ENCODE measurements around the gene ADAM8.

ADAM8 gene

DNA sequence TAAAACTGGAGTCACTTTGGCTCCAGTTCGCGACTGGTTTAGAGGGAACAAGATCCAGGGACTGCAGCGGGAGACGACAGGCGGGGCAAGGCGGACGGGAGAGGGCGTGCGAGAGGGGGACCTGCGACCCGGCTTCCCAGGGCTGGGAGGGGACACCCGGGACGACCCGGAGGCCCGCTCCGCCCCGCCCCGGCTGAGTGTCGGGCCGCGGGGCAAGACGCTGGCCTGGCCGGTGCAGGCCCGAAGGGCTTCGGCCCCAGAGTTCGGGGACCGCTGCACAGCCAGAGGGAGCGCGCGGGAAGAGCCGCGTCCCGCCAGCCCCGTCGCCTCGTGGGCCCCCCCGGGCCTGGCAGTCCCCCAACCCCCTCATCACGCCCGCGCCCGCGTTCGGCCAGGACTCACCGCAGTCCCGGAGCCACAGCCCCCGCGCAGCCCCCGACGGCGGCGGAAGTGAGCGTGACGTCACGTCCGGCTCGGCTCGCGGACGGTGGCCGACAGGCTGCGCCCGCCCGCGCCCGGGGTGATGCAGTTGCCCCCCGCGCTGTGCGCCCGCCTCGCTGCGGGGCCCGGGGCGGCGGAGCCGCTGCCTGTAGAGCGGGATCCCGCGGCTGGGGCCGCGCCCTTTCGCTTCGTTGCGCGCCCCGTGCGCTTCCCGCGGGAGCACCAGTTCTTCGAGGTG, 31.9 kb upstream of the ADAM8 start, which contains the start of the genes TUBGCP2 and ZNF511:
Gene TUBGCP2 (minus strand): TSS at position 452 of the 679 bp plus-strand sequence. CDS start 5,931 bp downstream, outside the sequence.
Gene ZNF511 (plus strand): TSS at position 494 of the 679 bp plus-strand sequence. CDS start 30 bp downstream, at position 524.
- DNase-seq: peak; percentile 97

DNA sequence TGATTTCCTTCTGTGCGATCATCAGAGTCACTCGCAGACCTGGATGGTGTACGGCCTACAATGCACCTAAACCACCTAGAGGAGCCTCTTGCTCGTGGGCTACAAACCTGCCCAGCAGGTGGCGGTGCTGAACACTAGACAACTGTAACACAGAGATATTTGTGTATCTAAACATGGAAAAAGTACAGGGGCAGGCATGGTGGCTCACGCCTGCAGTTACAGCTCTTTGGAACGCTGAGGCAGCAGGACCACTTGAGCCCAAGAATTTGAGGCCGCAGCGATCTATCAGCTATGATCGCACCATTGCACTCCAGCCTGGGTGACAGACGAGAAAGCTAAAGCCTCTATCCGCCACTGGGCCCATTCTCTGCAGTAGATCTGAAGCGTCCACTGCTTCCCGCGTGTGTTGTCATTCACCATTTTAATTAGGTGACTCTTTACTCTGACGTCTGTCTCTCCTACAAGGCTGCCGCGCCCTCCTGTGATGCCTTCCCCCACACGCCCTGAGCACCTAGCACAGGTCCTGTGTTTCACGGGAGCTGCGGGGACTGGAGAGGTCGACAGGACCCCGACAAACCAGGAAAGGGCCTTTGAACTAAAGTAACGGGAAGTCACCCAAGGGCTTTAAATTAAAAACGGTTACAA, 31.2 kb upstream of the ADAM8 start:
- DNase-seq: peak; percentile 85

DNA sequence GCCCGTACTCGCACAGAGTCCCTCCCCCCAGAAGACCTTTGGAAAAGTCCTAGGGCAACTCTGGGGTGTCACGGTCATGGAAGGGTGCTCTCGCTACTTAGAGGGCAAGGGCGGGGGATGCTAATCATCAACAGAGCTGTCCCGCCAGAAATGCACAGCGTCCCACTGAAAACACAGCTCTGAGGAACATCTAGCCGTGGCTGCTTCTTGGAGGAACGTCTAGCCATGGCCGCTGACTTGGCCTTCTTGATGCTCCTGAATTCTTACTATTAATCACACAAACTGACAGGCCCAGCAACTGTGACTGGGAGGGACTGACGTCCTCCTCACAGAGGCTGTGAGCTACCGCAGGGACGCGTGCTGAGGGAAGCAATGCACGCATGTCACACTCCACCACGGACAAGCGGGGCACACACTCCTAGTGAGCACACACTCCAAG, 30.3 kb upstream of the ADAM8 start:
- no peak for DNase-seq

DNA sequence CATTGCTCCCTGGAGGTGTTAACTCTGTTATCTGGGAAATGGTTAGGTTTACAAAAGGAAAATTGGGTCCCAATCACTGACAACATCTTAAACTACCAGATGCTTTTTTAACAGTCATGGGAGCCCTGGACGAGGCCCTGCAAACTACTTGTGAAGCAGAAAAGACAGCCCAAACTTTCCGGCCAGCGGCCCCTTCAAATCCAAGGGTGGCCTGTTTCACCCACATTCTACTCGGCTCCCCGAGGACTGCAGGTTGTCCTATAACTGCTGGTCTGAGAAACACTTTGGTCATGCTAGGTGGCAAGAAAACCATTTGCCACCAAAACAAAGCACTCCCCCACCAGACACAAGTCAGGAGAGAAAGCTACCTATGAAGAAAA, 29.4 kb upstream of the ADAM8 start:
- no peak for DNase-seq

DNA sequence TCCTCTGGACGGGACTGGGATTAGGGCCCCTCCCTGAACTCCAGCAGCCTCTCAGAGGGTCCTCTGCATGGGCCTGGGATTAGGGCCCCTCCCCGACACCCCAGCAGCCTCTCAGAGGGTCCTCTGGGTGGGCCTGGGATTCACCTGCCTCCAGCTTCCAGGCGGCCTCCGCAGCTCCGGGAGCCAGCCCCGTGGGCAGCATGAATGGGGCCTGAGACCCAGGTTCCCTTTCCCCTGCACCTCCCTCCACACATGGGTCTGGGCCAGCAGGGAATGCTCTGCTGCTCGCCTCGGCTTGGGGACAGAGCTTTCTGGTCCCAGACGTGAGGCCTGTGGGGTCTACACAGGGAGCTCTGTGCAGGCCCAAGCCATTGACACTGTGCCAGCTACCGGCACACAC, 26.5 kb upstream of the ADAM8 start:
- DNase-seq: no peak

DNA sequence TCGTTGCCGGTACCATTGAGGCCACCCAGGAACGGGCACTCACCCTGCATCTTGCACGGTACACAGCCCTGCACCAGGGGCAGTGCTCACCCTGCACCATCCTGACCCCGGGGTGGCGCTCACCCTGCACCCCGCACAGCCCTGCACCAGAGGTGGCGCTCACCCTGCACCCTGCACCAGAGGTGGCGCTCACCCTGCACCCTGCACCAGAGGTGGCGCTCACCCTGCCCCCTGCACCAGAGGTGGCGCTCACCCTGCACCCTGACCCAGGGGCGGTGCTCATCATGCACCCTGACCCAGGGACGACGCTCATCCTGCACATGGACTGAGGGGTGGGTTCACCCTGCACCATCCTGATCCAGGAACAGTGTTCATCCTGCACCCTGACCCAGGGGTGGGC, 25.6 kb upstream of the ADAM8 start:
- DNase-seq: no peak

DNA sequence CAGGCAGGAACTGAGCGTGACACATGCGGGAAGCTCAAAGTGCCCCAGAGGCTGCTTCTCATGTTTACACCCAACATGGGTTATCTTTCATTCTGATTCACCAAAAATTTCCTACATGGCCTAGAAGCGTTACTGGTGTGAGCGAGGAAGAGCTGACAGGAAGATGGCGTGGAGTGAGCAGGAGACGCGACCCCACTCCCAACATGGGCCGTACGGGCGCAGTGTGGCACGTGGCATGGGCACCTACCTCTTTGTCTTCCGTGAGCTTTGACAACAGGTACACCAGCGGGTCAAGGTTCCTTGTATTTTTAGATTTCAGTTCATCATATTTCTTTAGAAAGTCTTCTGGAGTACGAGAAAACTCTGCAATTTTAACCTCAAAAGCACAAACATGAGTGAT, 23.1 kb upstream of the ADAM8 start:
- no peak for DNase-seq

DNA sequence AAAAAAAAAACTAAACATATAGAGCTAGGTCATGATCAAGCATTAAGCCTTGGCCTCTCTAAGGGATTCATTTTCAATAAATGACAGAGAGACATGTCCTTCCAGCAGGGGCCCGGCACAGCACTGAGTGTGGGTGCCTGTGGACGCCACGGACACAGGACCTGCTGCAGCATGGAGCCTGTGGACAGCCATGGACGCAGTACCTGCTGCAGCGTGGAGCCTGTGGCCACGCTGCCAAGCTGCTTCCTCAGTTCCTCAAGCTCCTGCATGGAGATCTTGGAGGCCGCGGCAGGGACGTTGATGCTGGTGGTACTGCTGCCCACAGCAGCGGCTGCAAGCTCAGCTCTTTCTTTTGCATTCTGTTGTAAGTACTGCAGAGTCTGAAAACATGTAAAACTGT, 22.6 kb upstream of the ADAM8 start:
- no peak for DNase-seq

DNA sequence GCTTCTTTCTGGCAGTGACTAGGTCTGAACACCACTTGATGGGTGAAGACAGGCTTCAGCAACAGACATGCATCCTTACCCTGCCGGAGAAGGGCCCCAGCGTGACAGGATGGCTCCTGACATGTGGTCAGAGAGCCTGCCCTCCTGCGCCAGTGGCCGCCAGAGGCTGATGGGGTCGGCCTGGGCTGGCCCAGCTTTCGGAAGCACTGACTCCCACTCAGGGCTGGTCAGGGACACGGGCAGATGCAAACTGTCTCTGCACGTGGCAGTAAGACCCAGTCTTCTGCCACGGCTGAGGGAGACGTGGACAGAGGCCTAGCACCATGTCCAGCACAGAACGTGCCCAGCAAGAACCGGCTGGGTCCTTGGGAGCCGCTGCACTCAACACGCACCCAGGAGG, 21.8 kb upstream of the ADAM8 start:
- no peak for DNase-seq

DNA sequence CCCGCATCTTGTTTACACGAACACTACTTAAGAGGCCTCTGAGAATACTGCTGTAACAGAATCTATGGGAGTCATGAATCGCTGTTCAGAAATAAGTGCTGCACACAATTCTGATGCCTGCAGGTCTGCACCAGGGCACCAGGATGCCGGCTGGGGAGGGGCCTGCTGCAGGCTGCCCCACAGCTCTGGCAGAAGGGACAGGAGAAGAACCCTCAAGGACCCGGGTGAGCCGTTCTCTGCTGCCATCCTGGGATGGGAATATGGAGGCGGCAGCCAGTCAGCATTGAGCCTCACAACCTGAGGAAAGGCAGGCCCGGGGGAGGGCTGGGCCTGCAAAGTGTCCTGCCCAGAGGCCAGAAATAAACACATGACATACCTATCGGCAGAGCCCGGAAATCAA, 20.8 kb upstream of the ADAM8 start:
- no peak for DNase-seq

DNA sequence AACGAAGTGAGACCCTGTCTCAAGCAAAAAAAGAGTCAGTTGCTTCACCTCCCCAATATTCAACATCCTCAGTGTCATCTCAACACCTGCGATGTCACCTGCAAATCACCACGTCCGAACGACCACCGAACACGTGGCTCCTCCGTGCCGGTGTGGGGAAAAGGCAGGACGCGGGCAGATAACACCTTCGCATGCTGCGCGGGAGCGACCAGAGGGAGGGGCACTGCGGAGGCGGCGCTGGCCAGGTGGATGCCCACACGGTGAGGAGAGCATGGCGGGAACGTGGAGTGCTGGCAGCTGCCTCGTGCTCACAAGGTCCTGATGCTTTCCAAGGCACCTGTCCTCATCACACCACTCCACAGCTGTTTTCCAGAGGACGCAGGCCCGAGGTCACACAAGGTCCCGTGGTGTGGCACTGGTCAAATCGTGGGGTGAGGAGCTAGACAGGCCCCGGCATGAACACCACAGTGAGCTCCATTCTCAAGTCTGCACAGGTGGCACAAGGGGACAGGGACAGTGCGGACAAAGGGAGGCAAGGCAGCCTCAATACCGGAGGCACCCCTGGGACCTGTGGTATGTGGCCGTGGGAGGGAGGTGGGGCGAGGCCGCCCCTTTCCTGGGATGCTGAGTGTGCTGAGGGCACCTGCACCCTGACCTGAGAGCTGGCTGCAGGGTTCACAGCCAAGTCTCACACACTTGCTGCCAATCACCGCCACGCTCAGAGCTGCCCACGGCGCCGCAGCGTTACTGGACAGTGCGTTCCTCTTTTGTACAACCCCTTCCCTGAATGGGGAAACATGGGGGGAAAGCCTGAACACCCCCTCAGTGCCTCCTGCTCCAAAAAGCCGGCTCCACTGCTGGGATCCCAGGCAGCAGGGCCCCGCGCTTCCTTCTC, 19.0 kb upstream of the ADAM8 start:
- no peak for DNase-seq

DNA sequence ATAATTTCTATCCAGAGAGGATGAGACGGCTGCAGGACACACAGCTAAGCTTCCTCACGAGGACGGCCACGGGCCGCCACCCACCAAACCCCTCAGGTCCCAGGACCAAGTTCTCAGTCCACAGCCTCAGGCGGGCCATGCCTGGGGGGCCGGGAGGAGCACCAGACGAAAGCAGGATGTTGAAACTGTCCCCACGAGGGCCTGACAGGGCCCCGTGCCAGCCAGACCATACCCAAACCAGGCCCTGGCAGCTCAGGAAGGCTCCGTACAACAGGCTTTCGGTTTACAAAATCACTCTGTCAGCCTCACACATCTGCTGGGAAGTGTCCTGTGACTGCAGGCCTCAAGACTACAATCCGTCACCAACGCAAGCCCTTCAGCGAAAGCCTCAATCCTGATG, 17.5 kb upstream of the ADAM8 start:
- no peak for DNase-seq

DNA sequence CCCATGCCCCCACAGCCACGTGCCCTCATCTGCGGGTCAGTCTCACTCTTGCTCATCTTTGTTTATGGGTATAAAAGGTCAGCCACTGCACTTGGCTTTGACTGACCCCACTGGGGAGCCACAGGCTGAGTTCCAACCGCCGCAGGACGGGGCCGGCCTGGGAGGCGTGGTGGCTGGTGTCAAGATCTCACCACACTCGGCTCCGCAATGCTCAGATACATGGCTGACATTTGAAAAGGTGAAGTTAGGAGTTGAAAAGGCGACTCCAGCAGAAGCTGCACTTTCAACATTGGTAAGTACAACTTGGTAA, 17.1 kb upstream of the ADAM8 start:
- DNase-seq: no peak

DNA sequence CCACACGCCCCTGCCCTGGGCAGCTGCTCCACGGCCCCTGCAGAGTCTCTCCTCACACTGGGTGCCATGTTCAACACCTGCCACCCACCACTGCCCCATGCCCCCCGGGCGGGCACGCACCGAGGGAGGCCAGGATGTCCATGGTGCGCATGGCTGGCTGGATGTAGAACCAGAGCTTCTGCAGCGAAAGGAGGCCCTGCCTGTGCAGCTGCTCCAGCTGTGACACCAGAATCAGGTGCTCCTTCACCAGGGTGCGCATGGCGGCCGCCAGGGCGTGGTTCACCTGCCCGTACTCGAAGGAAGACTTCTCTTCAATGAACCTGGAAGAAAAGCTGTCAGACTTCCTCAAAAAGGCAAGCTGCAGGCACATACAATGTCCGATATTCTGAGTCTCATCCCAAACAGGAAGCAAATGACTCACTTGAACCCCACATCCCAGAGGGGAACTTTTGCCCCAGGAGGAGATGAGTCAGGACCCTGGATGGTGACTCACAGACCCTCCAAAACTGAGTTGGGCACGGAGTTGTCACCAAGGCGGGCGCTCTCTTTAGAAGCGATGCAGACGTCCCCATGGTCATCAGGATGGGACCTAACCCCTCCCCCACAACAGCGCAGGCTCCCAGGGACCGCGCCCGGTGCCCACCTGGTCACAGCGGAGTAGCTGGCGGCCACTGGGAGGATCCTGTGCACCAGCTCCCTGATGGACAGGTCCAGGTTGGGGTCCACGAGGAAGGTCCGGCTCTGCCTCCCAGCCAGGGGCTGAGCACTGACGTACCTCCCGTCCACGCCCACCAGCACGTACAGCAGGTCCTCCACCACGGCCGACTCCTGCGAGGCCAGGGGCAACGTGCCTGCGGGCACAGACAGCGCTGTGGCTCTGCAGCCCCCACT, 16.5 kb upstream of the ADAM8 start:
- no peak for DNase-seq

DNA sequence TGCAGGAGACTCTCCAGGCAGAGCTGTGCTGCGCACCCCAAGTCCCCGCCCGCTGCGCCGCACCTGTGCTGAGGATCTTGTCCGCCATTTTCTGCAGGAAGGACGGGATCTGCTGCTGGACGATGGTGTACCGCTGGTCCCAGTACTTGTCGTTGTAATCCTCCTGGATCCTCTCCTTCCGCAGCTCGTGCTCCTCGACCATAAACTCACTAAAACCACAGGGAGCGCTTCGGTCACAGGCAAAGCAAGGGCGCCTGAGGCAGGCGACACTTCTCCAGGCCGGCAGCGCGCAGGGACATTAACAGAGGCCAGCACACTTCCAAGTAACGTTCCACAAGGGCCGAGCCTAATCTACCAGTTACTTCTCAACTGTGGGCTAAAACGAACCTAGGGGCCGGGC, 13.1 kb upstream of the ADAM8 start:
- no peak for DNase-seq

DNA sequence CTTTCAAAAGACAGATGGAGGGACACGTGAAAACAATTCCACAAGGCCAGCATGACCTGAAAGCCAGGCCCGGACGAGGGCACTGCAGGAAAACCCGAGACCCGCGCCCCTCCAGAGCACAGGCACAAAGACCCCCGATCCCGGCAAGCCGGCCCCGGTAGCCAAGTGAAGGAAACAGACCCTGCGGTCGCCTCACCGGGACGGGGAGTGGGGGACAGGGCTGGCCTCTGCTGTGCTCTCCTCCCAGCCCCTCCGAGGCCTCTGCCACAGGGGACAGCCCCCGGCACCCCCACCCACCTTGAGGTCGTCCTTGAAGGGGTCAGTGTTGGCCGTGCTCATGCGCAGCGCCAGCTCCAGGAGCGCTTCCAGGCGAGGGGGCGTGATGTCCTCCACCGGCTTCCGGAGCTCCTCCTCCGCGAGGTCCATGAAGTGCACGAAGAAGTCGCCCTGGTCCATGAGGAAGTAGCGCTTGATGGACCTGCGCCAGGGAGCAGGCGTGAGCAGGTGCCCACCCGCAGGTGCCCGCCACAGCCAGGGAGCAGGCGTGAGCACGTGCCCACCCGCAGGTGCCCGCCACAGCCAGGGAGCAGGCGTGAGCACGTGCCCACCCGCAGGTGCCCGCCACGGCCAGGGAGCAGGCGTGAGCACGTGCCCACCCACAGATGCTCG, 11.3 kb upstream of the ADAM8 start:
- no peak for DNase-seq

DNA sequence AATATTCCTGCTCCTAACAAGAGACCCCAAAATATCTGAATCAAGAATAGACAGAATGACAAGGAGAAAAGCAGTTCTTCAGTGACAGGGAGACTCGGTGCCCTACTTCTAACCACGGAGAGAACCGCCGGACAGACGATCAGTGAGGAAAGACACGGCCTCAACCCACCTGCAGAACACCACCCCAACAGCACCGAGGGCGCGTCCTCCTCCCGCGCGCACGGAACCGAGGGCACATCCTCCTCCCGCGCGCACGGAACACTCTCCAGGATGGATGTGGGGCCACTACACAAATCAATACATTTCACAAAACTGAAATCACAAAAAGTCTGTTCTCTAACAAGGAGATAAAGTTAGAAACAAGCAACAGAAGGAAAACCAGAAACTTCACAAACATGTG, 9.7 kb upstream of the ADAM8 start:
- DNase-seq: no peak

DNA sequence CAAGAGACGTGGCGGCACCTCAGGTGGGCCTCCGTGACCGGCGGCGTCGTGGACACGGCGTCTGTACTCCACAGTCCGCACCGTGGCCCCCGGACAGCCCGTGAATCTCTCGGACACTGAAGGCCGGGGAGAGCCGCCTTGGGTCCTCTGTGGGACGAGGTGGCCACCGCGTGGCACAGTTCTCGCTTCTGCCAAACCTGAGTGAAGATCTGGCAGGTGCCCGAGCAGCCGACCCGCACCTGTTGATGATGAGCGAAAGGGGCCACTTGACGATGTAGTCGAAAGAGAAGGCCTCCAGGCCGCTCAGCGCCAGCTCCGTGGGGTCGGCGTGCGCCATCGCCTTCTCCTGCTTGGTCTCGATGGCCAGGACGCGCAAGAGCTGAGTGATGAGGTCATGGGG, 8.5 kb upstream of the ADAM8 start:
- no peak for DNase-seq

DNA sequence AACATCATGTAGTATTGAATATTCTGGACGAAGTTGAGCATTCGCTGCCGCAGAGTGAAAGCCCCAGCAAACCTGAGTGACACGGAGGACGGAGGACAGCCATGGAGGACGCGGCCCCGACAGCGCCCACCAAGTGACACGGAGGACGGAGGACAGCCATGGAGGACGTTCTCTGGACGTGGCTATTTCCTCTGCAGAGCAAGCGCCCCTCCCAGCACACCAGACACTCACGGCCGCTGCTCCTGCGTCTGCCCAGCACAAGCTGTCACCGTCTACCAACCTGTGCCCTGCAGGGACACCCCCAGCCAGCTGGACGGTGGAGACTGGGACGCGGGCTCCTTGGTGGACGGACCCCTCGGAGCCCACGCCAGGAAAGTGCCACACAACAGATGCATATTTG, 7.3 kb upstream of the ADAM8 start:
- no peak for DNase-seq

DNA sequence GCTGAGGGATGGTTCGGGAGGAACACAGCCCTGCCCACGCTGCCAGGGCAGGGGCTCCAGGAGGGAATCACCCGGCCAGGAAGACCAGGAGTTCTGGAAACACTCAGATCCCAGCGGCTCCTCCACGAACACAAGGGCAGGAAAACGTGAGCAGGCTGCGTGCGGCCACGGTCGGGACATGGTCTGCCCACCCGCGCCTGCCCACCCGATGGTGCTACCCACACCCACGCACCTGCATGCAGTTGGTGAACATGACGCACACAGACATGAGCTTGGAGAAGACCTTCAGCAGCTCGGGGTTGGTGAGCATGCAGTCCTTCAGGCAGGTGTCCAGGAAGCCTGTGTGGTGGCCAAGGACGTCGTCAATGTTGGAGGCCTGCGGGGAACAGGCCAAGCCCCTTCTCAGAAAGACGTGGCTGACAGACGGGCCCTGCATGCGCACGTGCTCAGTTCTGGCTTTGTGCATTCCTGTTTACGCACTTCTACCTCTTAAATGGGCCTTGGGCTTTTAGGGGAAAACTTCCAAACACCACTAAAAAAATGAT, 6.2 kb upstream of the ADAM8 start:
- no peak for DNase-seq

DNA sequence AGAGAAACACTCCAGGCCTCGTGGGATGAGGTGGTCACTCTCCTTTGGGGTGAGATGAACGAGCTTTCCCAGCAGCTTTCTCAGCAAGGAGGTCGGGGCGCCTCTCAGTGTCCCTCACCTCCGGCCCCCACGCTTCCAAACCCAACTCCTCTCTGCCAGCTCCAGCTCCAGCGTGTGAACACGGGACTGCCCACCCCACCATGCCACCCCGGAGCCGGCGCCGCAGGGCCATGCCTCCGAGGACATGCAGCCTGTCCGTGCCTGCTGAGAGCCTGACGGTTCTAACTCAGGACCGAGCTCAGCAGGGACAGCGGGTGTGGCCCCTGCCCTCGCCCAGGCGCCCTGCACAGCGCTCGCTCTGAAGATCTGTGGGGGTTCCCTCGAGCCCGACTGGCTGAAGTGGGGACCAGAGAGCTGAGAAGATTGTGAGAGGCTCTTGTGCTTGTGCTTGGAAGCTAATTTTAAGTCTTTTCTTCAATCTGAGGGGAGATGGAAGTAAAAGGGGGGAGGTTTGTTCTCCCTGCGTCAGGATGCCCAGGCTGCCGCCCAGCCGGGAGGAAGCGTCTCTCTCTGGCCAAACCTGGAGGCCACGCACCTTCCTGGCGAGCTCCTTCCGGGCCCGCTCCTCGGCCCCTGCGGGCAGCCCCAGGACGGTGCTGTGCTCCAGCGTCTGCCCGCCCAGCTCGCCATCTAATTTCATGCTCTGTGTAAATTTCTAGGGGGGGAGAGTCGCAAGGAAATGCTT, 5.1 kb upstream of the ADAM8 start:
- no peak for DNase-seq

Measured in activated CD8-positive, alpha-beta memory T cell treated with anti-CD3 and anti-CD28 coated beads, Interleukin-2, amount 50 U/mL, for 48 hours (primary cell).